Activated CD4-positive, CD25-positive, alpha-beta regulatory T cell (primary cell): ENCODE data around the gene POLD4.

ENCODE experiments used
- DNase-seq, 4 experiments: peaks; one replicate each; lab custom pipeline; 2025; lab: John Stamatoyannopoulos, UW

POLD4 gene

GRCh38 chr11:67303132-67303834 is 50.1 kb downstream of the POLD4 start, which contains the start of gene SSH3:
TSS of gene SSH3 (plus strand) at chr11:67303530. CDS start at chr11:67303626, 96 bp downstream.
- no peak for DNase-seq

GRCh38 chr11:67302571-67303131 is 50.7 kb downstream of the POLD4 start:
- no peak for DNase-seq

- no peak for DNase-seq
Observed at GRCh38 chr11:67301951-67302516, 51.3 kb downstream of the POLD4 start.

- DNase-seq = no peak
Observed at GRCh38 chr11:67301313-67301921, 51.9 kb downstream of the POLD4 start.
